Measurements from ENCODE around the gene TFAM. TPM values are rescaled to one million over a fixed set of nuclear protein-coding genes. Genes with fewer than 3 reads are reported as not detected.

Gene TFAM
- total and polyA plus RNA-seq, 2 of the 8 experiments (the other 6 are each of a cell fraction or from before 2014, with no cell fraction given): 29.3 to 97.3 TPM

GRCh38 chr10:58350023-58350422 is 35.2 kb upstream of the TFAM start:
- POLR2A ChIA-PET (ENCODE audit: partially characterized antibody): interaction anchor here (1.4 kb wide), 1 partner anchor 15 kb away, joined by 5 read pairs; the partner anchor contains the start of gene UBE2D1
- WGBS, 2 experiments (ENCODE audit: extremely low coverage in 1 of 2, insufficient coverage in 1 of 2, insufficient read length in 1 of 2, insufficient replicate concordance in 2 of 2, low coverage in 1 of 2, low lambda C conversion rate in 2 of 2, missing lambda C conversion rate in 1 of 2): 84% methylated on average over 2 of the region's 2 CpGs; no CpG with 5 or more reads in 1 of the 2 experiments
- no peak overlapping the region for H3K4ac ChIP-seq (replicated peaks; ENCODE audit: insufficient read length, low read depth, low read length)
- TF ChIP-seq CEBPB (IDR thresholded peaks at IDR 0.05; ENCODE audit: low read depth, low read length) (no peak), NANOG (IDR thresholded peaks at IDR 0.05; ENCODE audit: insufficient read depth, low read depth, low read length, poor library complexity, severe bottlenecking) (no peak), BCL11A (IDR thresholded peaks at IDR 0.05; ENCODE audit: low read depth in 2 of 2, low read length in 2 of 2) (no peak), RFX5 (IDR thresholded peaks at IDR 0.05; ENCODE audit: borderline replicate concordance, low read depth, low read length) (no peak), E2F6 (IDR thresholded peaks at IDR 0.05) (no peak), KDM4A (IDR thresholded peaks at IDR 0.05; ENCODE audit: low read depth, low read length, severe bottlenecking) (no peak), TBP (IDR thresholded peaks at IDR 0.05; ENCODE audit: low read depth, low read length) (no peak), EGR1 (IDR thresholded peaks at IDR 0.05; ENCODE audit: borderline replicate concordance, low read depth, low read length) (no peak), POU5F1 (IDR thresholded peaks at IDR 0.05; ENCODE audit: low read depth, low read length) (no peak)
- TF ChIP-seq, protein P1, sequence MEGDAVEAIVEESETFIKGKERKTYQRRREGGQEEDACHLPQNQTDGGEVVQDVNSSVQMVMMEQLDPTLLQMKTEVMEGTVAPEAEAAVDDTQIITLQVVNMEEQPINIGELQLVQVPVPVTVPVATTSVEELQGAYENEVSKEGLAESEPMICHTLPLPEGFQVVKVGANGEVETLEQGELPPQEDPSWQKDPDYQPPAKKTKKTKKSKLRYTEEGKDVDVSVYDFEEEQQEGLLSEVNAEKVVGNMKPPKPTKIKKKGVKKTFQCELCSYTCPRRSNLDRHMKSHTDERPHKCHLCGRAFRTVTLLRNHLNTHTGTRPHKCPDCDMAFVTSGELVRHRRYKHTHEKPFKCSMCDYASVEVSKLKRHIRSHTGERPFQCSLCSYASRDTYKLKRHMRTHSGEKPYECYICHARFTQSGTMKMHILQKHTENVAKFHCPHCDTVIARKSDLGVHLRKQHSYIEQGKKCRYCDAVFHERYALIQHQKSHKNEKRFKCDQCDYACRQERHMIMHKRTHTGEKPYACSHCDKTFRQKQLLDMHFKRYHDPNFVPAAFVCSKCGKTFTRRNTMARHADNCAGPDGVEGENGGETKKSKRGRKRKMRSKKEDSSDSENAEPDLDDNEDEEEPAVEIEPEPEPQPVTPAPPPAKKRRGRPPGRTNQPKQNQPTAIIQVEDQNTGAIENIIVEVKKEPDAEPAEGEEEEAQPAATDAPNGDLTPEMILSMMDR (IDR thresholded peaks at IDR 0.05; ENCODE audit: control extremely low read depth in 1 of 3, insufficient read depth in 1 of 3, low read depth in 1 of 3, low read length in 3 of 3): no peak

More at GRCh38 chr10:58350023-58350422, 35.2 kb upstream of the TFAM start:
- Histone ChIP-seq H3K9ac (replicated peaks in 1 of 4; ENCODE audit: extremely low read depth in 1 of 4, low read depth in 3 of 4, low read length in 3 of 4) (no peak overlapping the region), H3K27me3 (replicated peaks in 1 of 4; ENCODE audit: control insufficient read depth in 3 of 4, extremely low read depth in 1 of 4, insufficient read depth in 3 of 4, low read length in 3 of 4) (no peaks in the 10 kb centered on the region), H4K8ac (ENCODE audit: extremely low read depth, insufficient read depth, low read length) (no peak overlapping the region), H3K18ac (ENCODE audit: extremely low read depth, low read length) (no peak overlapping the region), H3K14ac (ENCODE audit: insufficient read length) (no peak overlapping the region), H3K4me1 (replicated peaks in 1 of 4; ENCODE audit: control insufficient read depth in 3 of 4, insufficient read depth in 4 of 4, low read length in 3 of 4) (peaks cover 0 to 4% (median 0%) of the 10 kb centered on the region in 4 experiments; a peak in 1 of 7 replicates), H2AK5ac (ENCODE audit: low read depth, low read length) (no peak overlapping the region), H2BK5ac (ENCODE audit: low read depth, low read length) (no peak overlapping the region), H3K4me2 (ENCODE audit: insufficient read depth in 1 of 2, low read depth in 2 of 2, low read length in 2 of 2) (no peak overlapping the region), H3K36me3 (ENCODE audit: control insufficient read depth in 2 of 4, insufficient read depth in 4 of 4, low read length in 3 of 4) (no peaks in the 10 kb centered on the region), H4K5ac (ENCODE audit: insufficient read length, low read depth, low read length) (no peak overlapping the region), H2AFZ (ENCODE audit: low read length) (no peak overlapping the region), H3K27ac (ENCODE audit: low read depth, low read length) (no peak overlapping the region), H2BK120ac (replicated peaks; ENCODE audit: low read depth, low read length) (no peak overlapping the region), H4K91ac (replicated peaks; ENCODE audit: insufficient read length, low read length) (no peak overlapping the region), H4K20me1 (replicated peaks in 1 of 2; ENCODE audit: control insufficient read depth in 1 of 2, insufficient read depth in 2 of 2, low read length in 2 of 2) (no peaks in the 10 kb centered on the region), H3K79me1 (ENCODE audit: low read depth, low read length) (no peaks in the 10 kb centered on the region; the same call in 1 of the 2 replicates), H3K23me2 (ENCODE audit: low read depth, low read length) (no peaks in the 10 kb centered on the region), H3K23ac (ENCODE audit: insufficient read length) (no peak overlapping the region), H3K9me3 (ENCODE audit: insufficient read depth in 2 of 2, low read depth in 1 of 2, low read length in 1 of 2) (no peaks in the 10 kb centered on the region), H3K56ac (replicated peaks; ENCODE audit: insufficient read length, low read depth, low read length) (no peak overlapping the region), H2BK20ac (ENCODE audit: low read length) (no peak overlapping the region), H2BK15ac (ENCODE audit: low read length) (no peak overlapping the region), H3K4me3 (ENCODE audit: extremely low read depth in 1 of 4, insufficient read depth in 2 of 4, low read depth in 3 of 4, low read length in 4 of 4) (no peak overlapping the region), H3K79me2 (ENCODE audit: control insufficient read depth in 1 of 2, insufficient read depth in 2 of 2, low read length in 2 of 2) (peaks cover 0 to 75% of the 10 kb centered on the region in 2 experiments; a peak in 2 of 4 replicates), H2BK12ac (ENCODE audit: low read depth, low read length) (no peak overlapping the region)
- no peak for FAIRE-seq
- CTCF ChIA-PET (ENCODE audit: partially characterized antibody): interaction anchor here (0.6 to 1.6 kb wide), 3 partner anchors 15 to 382 kb away, joined by 3 to 4 read pairs (median 4); partner anchors contain the start of gene UBE2D1
- DNase-seq (ENCODE audit: low read depth in 1 of 2, low spot score in 2 of 2): no peak

All from H1 (cell line).